HG03354 (cell line): ENCODE data around the gene RACK1.

Experiments used
- ATAC-seq: cut with Tn5 transposase; IDR thresholded peaks from one replicate; pipeline ENCODE4 v1.9.1; 2021; ENCODE audit warnings: mild to moderate bottlenecking; ENCODE audit not compliant: unreplicated experiment, poor library complexity, severe bottlenecking

RACK1 gene

DNA sequence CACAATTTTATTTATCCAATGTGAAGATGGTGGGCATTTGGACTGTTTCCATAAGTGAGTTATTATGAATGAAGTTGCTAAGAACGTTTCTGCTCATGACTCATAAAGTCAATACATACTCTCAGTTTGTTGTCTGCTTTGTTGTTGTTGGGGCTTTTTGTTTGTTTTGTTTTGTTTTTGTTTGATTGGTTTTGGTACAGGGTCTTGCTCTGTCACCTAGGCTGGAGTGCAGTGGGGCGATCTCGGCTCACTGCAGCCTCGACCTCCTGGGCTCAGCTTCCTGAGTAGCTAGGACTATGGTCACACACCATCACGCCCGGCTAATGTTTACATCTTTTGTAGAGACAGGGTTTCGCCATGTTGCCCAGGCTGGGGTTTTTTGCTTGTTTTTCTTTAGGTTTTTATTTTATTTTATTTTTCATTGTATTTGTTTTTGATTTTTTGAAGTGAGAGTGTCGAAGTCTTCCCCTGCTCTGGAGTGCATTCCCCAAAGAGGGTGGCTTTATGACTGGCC lies 56.7 kb downstream of the RACK1 start:
- no peak for ATAC-seq
